Measurements from ENCODE around the gene SMC5. TPM values are rescaled to one million over a fixed set of nuclear protein-coding genes. Genes with fewer than 3 reads are reported as not detected.

SMC5 gene
- total and polyA plus RNA-seq, 2 of the 13 experiments (the other 11 are each of a cell fraction or from before 2014, with no cell fraction given) = 7.2 to 26.7 TPM

DNA sequence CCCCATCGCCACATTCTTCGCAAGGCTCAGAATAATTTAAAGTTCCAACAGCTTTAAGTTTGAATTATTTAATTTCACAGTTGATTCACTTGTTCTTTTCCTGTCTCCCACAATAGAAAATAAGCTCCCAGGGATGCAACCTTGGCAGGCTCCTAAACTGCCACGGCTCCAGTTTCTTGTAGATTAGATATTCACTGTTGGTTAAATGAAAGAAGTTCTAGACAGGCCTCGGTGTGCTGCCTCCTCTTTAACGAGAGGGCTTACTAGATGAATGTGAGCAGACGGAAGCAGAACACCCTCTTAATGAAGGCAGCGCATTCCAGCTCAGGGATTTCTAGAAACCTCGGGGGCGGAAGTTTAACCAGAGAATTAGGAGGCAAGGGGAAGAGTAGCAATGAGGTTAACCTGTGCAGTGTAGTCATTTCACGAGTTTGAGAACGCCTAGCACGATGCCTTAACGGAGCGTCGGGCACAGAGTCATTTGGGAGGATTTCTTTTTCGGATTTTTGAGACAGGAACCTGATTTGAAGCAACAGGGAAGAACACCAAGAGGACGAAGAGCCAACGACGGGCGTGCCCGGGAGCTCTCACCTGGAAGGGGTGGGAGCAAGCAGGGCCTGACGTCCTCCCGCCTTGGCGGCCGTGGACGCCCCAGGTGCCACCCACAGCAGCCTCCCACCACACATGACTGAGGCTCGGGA is 637 bp upstream of the SMC5 start (continued):
- TF ChIP-seq DZIP1 (CRISPR knock-in tag; IDR thresholded peaks at IDR 0.05) (0 out of 2 replicates have a peak, but pooled peaks have one; percentile 55), ZBTB37 (CRISPR knock-in tag; IDR thresholded peaks at IDR 0.05) (peak; percentile 62; the same call in 1 of the 2 replicates), ZSCAN25 (CRISPR knock-in tag; IDR thresholded peaks at IDR 0.05) (no peak), DRAP1 (CRISPR knock-in tag; IDR thresholded peaks at IDR 0.05) (no peak), DMAP1 (CRISPR knock-in tag; IDR thresholded peaks at IDR 0.05) (no peak), ZNF329 (CRISPR knock-in tag; IDR thresholded peaks at IDR 0.05; ENCODE audit: low read depth) (0 out of 2 replicates have a peak, but pooled peaks have one; percentile 50), STAG1 (CRISPR knock-in tag; IDR thresholded peaks at IDR 0.05) (0 out of 2 replicates have a peak, but pooled peaks have one; percentile 2), AHDC1 (CRISPR knock-in tag; IDR thresholded peaks at IDR 0.05; ENCODE audit: borderline replicate concordance) (no peak), ZNF543 (CRISPR knock-in tag; IDR thresholded peaks at IDR 0.05) (0 out of 2 replicates have a peak, but pooled peaks have one; percentile 11), ZMYM2 (CRISPR knock-in tag; IDR thresholded peaks at IDR 0.05) (0 out of 2 replicates have a peak, but pooled peaks have one; percentile 27), ARNT2 (CRISPR knock-in tag; IDR thresholded peaks at IDR 0.05; ENCODE audit: low read depth) (peak; percentile 8; the same call in 1 of the 2 replicates), ZNF747 (CRISPR knock-in tag; IDR thresholded peaks at IDR 0.05; ENCODE audit: borderline replicate concordance) (peak; percentile 71; the same call in 1 of the 2 replicates), ZNF792 (CRISPR knock-in tag; IDR thresholded peaks at IDR 0.05) (0 out of 2 replicates have a peak, but pooled peaks have one; percentile 9), RAD51 (IDR thresholded peaks at IDR 0.05; ENCODE audit: borderline replicate concordance) (no peak), MTF1 (CRISPR knock-in tag; IDR thresholded peaks at IDR 0.05) (0 out of 2 replicates have a peak, but pooled peaks have one; percentile 44), ZFP41 (CRISPR knock-in tag; IDR thresholded peaks at IDR 0.05; ENCODE audit: borderline replicate concordance) (peak; percentile 57; the same call in 1 of the 2 replicates)
- TF ChIP-seq, protein P1, sequence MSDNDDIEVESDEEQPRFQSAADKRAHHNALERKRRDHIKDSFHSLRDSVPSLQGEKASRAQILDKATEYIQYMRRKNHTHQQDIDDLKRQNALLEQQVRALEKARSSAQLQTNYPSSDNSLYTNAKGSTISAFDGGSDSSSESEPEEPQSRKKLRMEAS (IDR thresholded peaks at IDR 0.05) = peak; percentile 40; the same call in 1 of the 2 replicates

Data from HepG2 (cell line).